OCI-LY7 (cell line): ENCODE data around the gene SPINK13. TPM values are rescaled to one million over a fixed set of nuclear protein-coding genes. Genes with fewer than 3 reads are reported as not detected.

Experiments used
- BruUV-seq: library from RNA; stranded (reverse); fragments of 400-500 nt; replicated peaks from 2 replicates; lab custom pipeline; 2021; lab: Mats Ljungman, UMichigan
- CTCF ChIA-PET: fragments of 300-600 bp; sonication (Branson Sonifier 250); formaldehyde crosslinking; loops from one replicate; lab custom pipeline; 2022; ENCODE audit warnings: antibody characterized with exemption; ENCODE audit not compliant: unreplicated experiment; lab: Charles Lee
- POLR2A ChIA-PET: fragments of 300-600 bp; sonication (Branson Sonifier 250); formaldehyde crosslinking; loops from one replicate; lab custom pipeline; 2022; ENCODE audit warnings: antibody characterized with exemption; lab: Charles Lee
- DNase-seq: peaks from one replicate; pipeline ENCODE4 v3.0.0-alpha.2; 2015; ENCODE audit warnings: low spot score
- H2AFZ ChIP-seq: fragments of 200-600 bp; sonication (generic), shearing (Covaris generic); 2 replicates; pipeline ENCODE4 v1.6.1; 2014; ENCODE audit warnings: mild to moderate bottlenecking, antibody characterized with exemption, low read length, moderate library complexity
- H3K27ac ChIP-seq: fragments of 200-600 bp; sonication (generic); 2 replicates; pipeline ENCODE4 v1.5.1; 2014; ENCODE audit warnings: mixed run types, low read depth, mild to moderate bottlenecking, moderate library complexity, low read length, inconsistent platforms; ENCODE audit not compliant: poor library complexity, severe bottlenecking
- H3K36me3 ChIP-seq: fragments of 200-600 bp; sonication (generic); 2 replicates; pipeline ENCODE4 v1.6.1; 2014; ENCODE audit warnings: mild to moderate bottlenecking, antibody characterized with exemption, low read length, moderate library complexity, mixed read lengths; ENCODE audit not compliant: insufficient read depth
- H3K4me1 ChIP-seq: fragments of 200-600 bp; sonication (generic); 2 replicates; pipeline ENCODE4 v1.5.1; 2014; ENCODE audit warnings: mild to moderate bottlenecking, low read length; ENCODE audit not compliant: insufficient read depth, poor library complexity, severe bottlenecking
- H3K4me2 ChIP-seq: fragments of 200-600 bp; sonication (generic); 2 replicates; pipeline ENCODE4 v1.6.1; 2014; ENCODE audit warnings: mild to moderate bottlenecking, low read length
- H3K4me3 ChIP-seq: fragments of 200-600 bp; sonication (generic); 2 replicates; pipeline ENCODE4 v1.5.1; 2014; ENCODE audit warnings: mild to moderate bottlenecking, low read depth, low read length; ENCODE audit not compliant: poor library complexity, severe bottlenecking
- H3K79me2 ChIP-seq: fragments of 200-600 bp; sonication (generic); 2 replicates; pipeline ENCODE4 v1.6.1; 2016; ENCODE audit warnings: low read depth, mild to moderate bottlenecking, low read length, moderate library complexity, mixed read lengths; ENCODE audit not compliant: insufficient read depth
- H3K9me2 ChIP-seq: fragments of 200-600 bp; sonication (generic); 2 replicates; pipeline ENCODE4 v1.6.1; 2016; ENCODE audit warnings: mild to moderate bottlenecking, low read length, mixed read lengths; ENCODE audit not compliant: insufficient read depth
- H3K9me3 ChIP-seq: fragments of 200-600 bp; sonication (generic); 2 replicates; pipeline ENCODE4 v1.6.1; 2014; ENCODE audit warnings: mild to moderate bottlenecking, mixed run types, low read length, mixed read lengths
- H4K20me1 ChIP-seq: fragments of 200-600 bp; sonication (generic); 2 replicates; pipeline ENCODE4 v1.6.1; 2014; ENCODE audit warnings: mild to moderate bottlenecking, antibody characterized with exemption, low read length, moderate library complexity, mixed read lengths; ENCODE audit not compliant: insufficient read depth
- EZH2phosphoT487 ChIP-seq: fragments of 200-600 bp; sonication (generic); IDR thresholded peaks from 2 replicates; pipeline ENCODE4 v1.6.1; 2018; ENCODE audit warnings: low read depth, borderline replicate concordance, mild to moderate bottlenecking, mixed run types, antibody characterized with exemption, low read length, moderate library complexity, mixed read lengths
- intact Hi-C: fragments of 100-400 bp; cut with micrococcal nuclease; formaldehyde crosslinking; loops from one replicate; pipeline ENCODE4 v1.10.0; 2022; ENCODE audit not compliant: unreplicated experiment
- total RNA-seq, 2 experiments: library from RNA; depleted of rRNA in 1 of 2; stranded (reverse); fragments of >200 nt in 1 of 2; shearing (Covaris generic) in 1 of 2; gene quantifications; 2 replicates each; pipeline ENCODE4 v1.2.3, GENCODE V29; 2014 to 2022
- TF ChIP-seq, protein P1 (sequence below): fragments of 200-600 bp; sonication (generic); conservative IDR thresholded peaks from 2 replicates; pipeline ENCODE4 v1.5.1; 2014; ENCODE audit warnings: mild to moderate bottlenecking, antibody characterized with exemption, low read length, moderate library complexity, mixed read lengths

The SPINK13 gene
- total RNA-seq, 2 experiments from 2014 or later = not detected

DNA sequence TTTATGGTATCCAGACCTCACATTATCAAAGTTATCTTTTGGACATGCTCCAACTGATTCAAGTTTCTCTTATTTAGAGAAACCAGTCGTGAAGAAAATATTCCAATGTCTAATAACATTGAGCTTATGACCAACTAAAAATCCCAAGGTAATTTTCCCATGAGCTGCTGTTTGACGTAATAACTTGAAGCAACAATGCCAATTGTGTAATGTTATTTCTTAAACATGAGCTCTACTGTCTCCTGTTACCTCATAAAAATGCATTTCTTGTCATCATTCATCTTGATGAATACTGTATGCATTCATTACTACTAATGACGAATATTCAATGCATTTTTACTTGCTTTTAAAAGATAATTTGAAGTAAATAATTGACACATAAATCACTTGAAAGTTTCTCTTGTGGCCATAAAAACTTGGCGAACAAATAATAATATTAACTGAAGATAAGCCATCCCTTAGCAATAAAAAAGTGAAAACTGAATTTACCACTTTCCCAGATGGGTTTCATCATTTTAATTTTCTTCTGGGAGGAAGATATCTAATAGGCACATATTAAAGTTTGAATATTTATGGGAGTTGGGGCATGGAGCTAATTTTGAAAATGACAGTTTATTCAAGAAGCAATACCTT, 30.7 kb upstream of the SPINK13 start:
- POLR2A ChIA-PET = interaction anchor here (0.5 to 0.8 kb wide), 6 partner anchors 11 to 874 kb away, joined by 3 to 4 read pairs (median 4); no protein-coding TSS in a partner anchor
- no peak for TF ChIP-seq EZH2phosphoT487
- TF ChIP-seq, protein P1, sequence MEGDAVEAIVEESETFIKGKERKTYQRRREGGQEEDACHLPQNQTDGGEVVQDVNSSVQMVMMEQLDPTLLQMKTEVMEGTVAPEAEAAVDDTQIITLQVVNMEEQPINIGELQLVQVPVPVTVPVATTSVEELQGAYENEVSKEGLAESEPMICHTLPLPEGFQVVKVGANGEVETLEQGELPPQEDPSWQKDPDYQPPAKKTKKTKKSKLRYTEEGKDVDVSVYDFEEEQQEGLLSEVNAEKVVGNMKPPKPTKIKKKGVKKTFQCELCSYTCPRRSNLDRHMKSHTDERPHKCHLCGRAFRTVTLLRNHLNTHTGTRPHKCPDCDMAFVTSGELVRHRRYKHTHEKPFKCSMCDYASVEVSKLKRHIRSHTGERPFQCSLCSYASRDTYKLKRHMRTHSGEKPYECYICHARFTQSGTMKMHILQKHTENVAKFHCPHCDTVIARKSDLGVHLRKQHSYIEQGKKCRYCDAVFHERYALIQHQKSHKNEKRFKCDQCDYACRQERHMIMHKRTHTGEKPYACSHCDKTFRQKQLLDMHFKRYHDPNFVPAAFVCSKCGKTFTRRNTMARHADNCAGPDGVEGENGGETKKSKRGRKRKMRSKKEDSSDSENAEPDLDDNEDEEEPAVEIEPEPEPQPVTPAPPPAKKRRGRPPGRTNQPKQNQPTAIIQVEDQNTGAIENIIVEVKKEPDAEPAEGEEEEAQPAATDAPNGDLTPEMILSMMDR = no peak
- intact Hi-C loops = no loop called here

DNA sequence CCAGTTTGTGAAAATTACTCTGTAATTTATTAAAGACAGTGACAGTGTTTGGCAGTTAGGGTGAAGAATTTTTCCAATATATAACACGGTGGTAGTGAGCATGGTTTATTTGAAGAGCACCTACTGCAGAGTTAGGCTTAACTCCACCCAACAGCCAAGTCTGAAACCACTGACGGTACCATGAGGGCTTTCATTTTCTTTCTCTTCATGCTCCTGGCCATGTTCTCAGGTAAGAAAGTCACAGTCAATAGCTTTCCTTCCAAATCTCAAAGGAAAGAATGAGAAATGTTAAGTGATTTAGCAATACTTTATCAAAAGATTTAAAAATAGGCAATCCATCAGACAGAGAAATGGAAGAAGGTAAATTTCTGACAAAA, 30.2 kb upstream of the SPINK13 start, which contains the start of gene MARCOL:
Gene MARCOL (plus strand): TSS at position 108 of the 377 bp plus-strand sequence. CDS start 73 bp downstream, at position 181.
- H3K9me2 ChIP-seq = no peaks in the 10 kb centered on the region
- ChIA-PET CTCF (no interaction called here), POLR2A (interaction anchor here (0.6 kb wide), 3 partner anchors 11 to 875 kb away, joined by 3 to 4 read pairs (median 4); no protein-coding TSS in a partner anchor)
- intact Hi-C loops = no loop called here
- H2AFZ ChIP-seq = no peak within 1 kb of the TSS
- no peaks in the 10 kb centered on the region for H3K36me3 ChIP-seq
- BruUV-seq = no TSS peak
- no peak within 1 kb of the TSS for H3K27ac ChIP-seq
- H3K4me3 ChIP-seq = no peak within 1 kb of the TSS
- H3K4me1 ChIP-seq = no peaks in the 10 kb centered on the region
- DNase-seq = no peak
- no peaks in the 10 kb centered on the region for H3K79me2 ChIP-seq
- no peaks in the 10 kb centered on the region for H4K20me1 ChIP-seq
- H3K4me2 ChIP-seq = no peak within 1 kb of the TSS
- TF ChIP-seq, protein P1 = no peak
- TF ChIP-seq EZH2phosphoT487 = no peak
- no peaks in the 10 kb centered on the region for H3K9me3 ChIP-seq

More for the DNA sequence above, 30.7 kb upstream of the SPINK13 start:
- Histone ChIP-seq H3K27ac (no peak overlapping the region), H4K20me1 (no peaks in the 10 kb centered on the region), H3K9me2 (no peaks in the 10 kb centered on the region), H3K9me3 (no peaks in the 10 kb centered on the region), H3K36me3 (no peaks in the 10 kb centered on the region), H3K4me2 (no peak overlapping the region), H3K4me3 (no peak overlapping the region), H3K4me1 (no peaks in the 10 kb centered on the region), H2AFZ (no peak overlapping the region), H3K79me2 (no peaks in the 10 kb centered on the region)
- CTCF ChIA-PET = no interaction called here
- BruUV-seq = no TSS peak
- no peak for DNase-seq

DNA sequence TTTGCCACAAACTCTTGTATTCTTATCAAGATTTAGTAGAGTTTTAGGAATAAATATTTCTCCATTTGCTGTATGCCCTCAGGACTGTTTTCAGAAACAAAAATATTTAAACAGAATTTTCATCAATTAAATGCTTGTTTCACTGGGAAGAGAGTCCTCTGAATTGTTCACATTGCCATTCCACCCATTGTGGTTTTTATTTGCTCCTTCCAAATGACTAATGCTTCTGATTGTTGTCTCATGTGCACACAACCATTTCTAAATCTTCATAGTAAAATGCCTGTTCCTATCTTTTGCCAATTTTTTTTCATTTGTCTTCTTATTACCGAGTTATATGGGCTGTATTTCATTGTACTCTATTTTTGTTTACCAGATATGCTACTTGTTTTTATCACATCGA, 19.7 kb upstream of the SPINK13 start:
- POLR2A ChIA-PET = interaction anchor here (0.8 kb wide), 1 partner anchor 110 kb away, joined by 3 read pairs; no protein-coding TSS in a partner anchor
- H3K9me2 ChIP-seq = no peaks in the 10 kb centered on the region
- CTCF ChIA-PET = no interaction called here

More for the DNA sequence above, 19.7 kb upstream of the SPINK13 start:
- Histone ChIP-seq H4K20me1 (no peaks in the 10 kb centered on the region), H3K4me2 (no peak overlapping the region), H2AFZ (no peak overlapping the region), H3K27ac (no peak overlapping the region), H3K4me3 (no peak overlapping the region), H3K4me1 (no peaks in the 10 kb centered on the region), H3K9me3 (no peaks in the 10 kb centered on the region; the same call in 1 of the 2 replicates), H3K36me3 (no peaks in the 10 kb centered on the region), H3K79me2 (no peaks in the 10 kb centered on the region)
- TF ChIP-seq, protein P1 = no peak
- TF ChIP-seq EZH2phosphoT487 = no peak
- intact Hi-C loops = no loop called here
- BruUV-seq = no TSS peak
- DNase-seq = no peak
